ENCODE measurements around the gene SIM1.

DNA sequence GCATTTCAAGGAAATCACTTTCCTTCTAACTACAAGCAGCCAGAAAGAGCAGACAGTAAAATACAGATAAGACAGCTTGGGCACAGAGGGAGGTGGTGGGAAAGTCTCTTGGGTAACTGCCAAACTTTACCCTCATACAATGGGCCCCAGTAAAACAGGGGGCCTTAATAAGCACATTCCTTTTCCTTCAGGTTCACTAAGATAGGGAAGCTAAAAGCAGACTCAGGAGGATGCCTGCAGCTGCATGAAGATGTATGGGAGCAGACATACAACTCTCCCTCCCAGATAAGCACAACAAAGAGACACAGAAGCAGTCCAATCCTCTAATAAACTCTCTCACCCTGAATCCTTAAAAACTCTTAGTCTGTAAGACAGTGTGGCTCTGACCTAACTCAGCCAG lies 49.0 kb downstream of the SIM1 start:
- TF ChIP-seq, protein P1, sequence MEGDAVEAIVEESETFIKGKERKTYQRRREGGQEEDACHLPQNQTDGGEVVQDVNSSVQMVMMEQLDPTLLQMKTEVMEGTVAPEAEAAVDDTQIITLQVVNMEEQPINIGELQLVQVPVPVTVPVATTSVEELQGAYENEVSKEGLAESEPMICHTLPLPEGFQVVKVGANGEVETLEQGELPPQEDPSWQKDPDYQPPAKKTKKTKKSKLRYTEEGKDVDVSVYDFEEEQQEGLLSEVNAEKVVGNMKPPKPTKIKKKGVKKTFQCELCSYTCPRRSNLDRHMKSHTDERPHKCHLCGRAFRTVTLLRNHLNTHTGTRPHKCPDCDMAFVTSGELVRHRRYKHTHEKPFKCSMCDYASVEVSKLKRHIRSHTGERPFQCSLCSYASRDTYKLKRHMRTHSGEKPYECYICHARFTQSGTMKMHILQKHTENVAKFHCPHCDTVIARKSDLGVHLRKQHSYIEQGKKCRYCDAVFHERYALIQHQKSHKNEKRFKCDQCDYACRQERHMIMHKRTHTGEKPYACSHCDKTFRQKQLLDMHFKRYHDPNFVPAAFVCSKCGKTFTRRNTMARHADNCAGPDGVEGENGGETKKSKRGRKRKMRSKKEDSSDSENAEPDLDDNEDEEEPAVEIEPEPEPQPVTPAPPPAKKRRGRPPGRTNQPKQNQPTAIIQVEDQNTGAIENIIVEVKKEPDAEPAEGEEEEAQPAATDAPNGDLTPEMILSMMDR (IDR thresholded peaks at IDR 0.05; ENCODE audit: insufficient read depth, low read length) = no peak
- TF ChIP-seq POLR2AphosphoS5 (IDR thresholded peaks at IDR 0.05; ENCODE audit: low read depth) = no peak
- TF ChIP-seq SPI1 (IDR thresholded peaks at IDR 0.05; ENCODE audit: borderline replicate concordance, low read depth) = no peak

Data from HL-60 (cell line).